HepG2 (cell line): ENCODE results near the gene XPR1. TPM values are rescaled to one million over a fixed set of nuclear protein-coding genes. Genes with fewer than 3 reads are reported as not detected.
A peak's percentile ranks its signal among the peaks of the same experiment; 100 is the strongest.

ENCODE experiments used
- ARID4A ChIP-seq: sonication (generic); formaldehyde crosslinking; IDR thresholded peaks from 2 replicates; pipeline ENCODE4 v1.5.0; 2020; ENCODE audit warnings: mild to moderate bottlenecking, missing genetic modification reagents, borderline replicate concordance
- ATF2 ChIP-seq: sonication (generic); formaldehyde crosslinking; IDR thresholded peaks from 2 replicates; pipeline ENCODE4 v1.4.0; 2020; ENCODE audit warnings: missing genetic modification reagents
- HNF4G ChIP-seq, 2 experiments: sonication (generic) in 1 of 2; formaldehyde crosslinking in 1 of 2; IDR thresholded peaks; 2 replicates each; pipeline versions ENCODE4 v1.4.0 to v1.6.1; 2011 to 2020; ENCODE audit warnings: borderline replicate concordance in 2 of 2, low read depth in 2 of 2, mild to moderate bottlenecking in 2 of 2, low read length in 1 of 2, missing genetic modification reagents in 1 of 2, moderate library complexity in 1 of 2
- IKZF5 ChIP-seq: IDR thresholded peaks from 2 replicates; pipeline ENCODE4 v1.6.1; 2018; ENCODE audit warnings: missing genetic modification reagents, mild to moderate bottlenecking, missing compliant biosample characterization
- KMT2B ChIP-seq: IDR thresholded peaks from 2 replicates; pipeline ENCODE4 v1.6.1; 2016; ENCODE audit warnings: missing genetic modification reagents, missing compliant biosample characterization
- MED1 ChIP-seq: sonication (generic); formaldehyde crosslinking; IDR thresholded peaks from 2 replicates; pipeline ENCODE4 v1.4.0; 2020; ENCODE audit warnings: missing genetic modification reagents
- NFRKB ChIP-seq: fragments of 450-650 bp; IDR thresholded peaks from 2 replicates; pipeline ENCODE4 v1.6.1; 2017
- NONO ChIP-seq, 2 experiments: fragments of 450-650 bp in 1 of 2; sonication (generic) in 1 of 2; formaldehyde crosslinking in 1 of 2; IDR thresholded peaks in 1 of 2; conservative IDR thresholded peaks in 1 of 2; 2 replicates each; pipeline versions ENCODE4 v1.6.1 to v1.8.0; 2017 to 2022; ENCODE audit warnings: mild to moderate bottlenecking in 1 of 2, missing genetic modification reagents in 1 of 2, moderate library complexity in 1 of 2
- RCOR2 ChIP-seq: IDR thresholded peaks from 2 replicates; pipeline ENCODE4 v1.6.1; 2016; ENCODE audit warnings: missing biosample characterization, missing genetic modification reagents
- SAP130 ChIP-seq: IDR thresholded peaks from 2 replicates; pipeline ENCODE4 v1.6.1; 2016; ENCODE audit warnings: low read depth
- SCMH1 ChIP-seq: sonication (generic); formaldehyde crosslinking; IDR thresholded peaks from 2 replicates; pipeline ENCODE4 v1.9.0; 2021; ENCODE audit warnings: missing genetic modification reagents, mild to moderate bottlenecking, borderline replicate concordance
- TGIF2 ChIP-seq: IDR thresholded peaks from 2 replicates; pipeline ENCODE4 v1.6.1; 2016; ENCODE audit warnings: control low read depth, missing compliant biosample characterization
- THRA ChIP-seq: sonication (generic); formaldehyde crosslinking; IDR thresholded peaks from 2 replicates; pipeline ENCODE4 v1.4.0; 2020; ENCODE audit warnings: missing genetic modification reagents, borderline replicate concordance
- ZFP62 ChIP-seq: sonication (generic); formaldehyde crosslinking; IDR thresholded peaks from 2 replicates; pipeline ENCODE4 v1.4.0; 2020; ENCODE audit warnings: missing genetic modification reagents
- ZNF296 ChIP-seq: sonication (generic); formaldehyde crosslinking; conservative IDR thresholded peaks from 2 replicates; pipeline ENCODE4 v1.5.0; 2020; ENCODE audit warnings: mild to moderate bottlenecking, missing genetic modification reagents
- ZNF562 ChIP-seq: sonication (generic); formaldehyde crosslinking; IDR thresholded peaks from 2 replicates; pipeline ENCODE4 v1.8.0; 2022; ENCODE audit warnings: missing genetic modification reagents, borderline replicate concordance
- ZNF615 ChIP-seq: sonication (generic); formaldehyde crosslinking; IDR thresholded peaks from 2 replicates; pipeline ENCODE4 v1.5.0; 2020; ENCODE audit warnings: mild to moderate bottlenecking, missing genetic modification reagents, borderline replicate concordance
- ZNF660 ChIP-seq: sonication (generic); formaldehyde crosslinking; IDR thresholded peaks from 2 replicates; pipeline ENCODE4 v1.5.1; 2020; ENCODE audit warnings: mild to moderate bottlenecking, low read depth, missing genetic modification reagents, borderline replicate concordance
- ZSCAN12 ChIP-seq: sonication (generic); formaldehyde crosslinking; IDR thresholded peaks from 2 replicates; pipeline ENCODE4 v1.9.0; 2021; ENCODE audit warnings: mild to moderate bottlenecking, missing genetic modification reagents
- ZSCAN5A ChIP-seq: sonication (generic); formaldehyde crosslinking; IDR thresholded peaks from 2 replicates; pipeline ENCODE4 v1.8.0; 2022; ENCODE audit warnings: mild to moderate bottlenecking, missing genetic modification reagents, borderline replicate concordance
- polyA plus RNA-seq, 8 experiments: library from polyadenylated mRNA; depleted of rRNA in 3 of 8; stranded (reverse) in 7 of 8; unstranded in 1 of 8; fragments of >200 nt; fragmentation: Illumina TruSeq in 4 of 8; extraction: Trizol in 4 of 8; gene quantifications; 2 replicates each; pipeline versions ENCODE4 v1.2.1 to v1.2.3, GENCODE V29; 2011 to 2016; ENCODE audit warnings: low read depth in 4 of 8, missing spikeins in 1 of 8, mixed read lengths in 1 of 8; ENCODE audit not compliant: insufficient read depth in 1 of 8
- total RNA-seq, 5 experiments: library from RNA; depleted of rRNA; stranded (reverse); fragments of >200 nt; fragmentation: Illumina TruSeq; extraction: Trizol; gene quantifications; 2 replicates each; pipeline ENCODE4 v1.2.3, GENCODE V29; 2016; ENCODE audit warnings: low read depth in 1 of 5

The XPR1 gene
- total and polyA plus RNA-seq, 2 of the 13 experiments (the other 11 are each of a cell fraction or from before 2014, with no cell fraction given) = 22.3 to 23.6 TPM

GRCh38 chr1:180631766-180632325 is at the start of gene XPR1 (continued):
- no peak for TF ChIP-seq ZNF296
- TF ChIP-seq RCOR2 (CRISPR knock-in tag) = no peak
- TF ChIP-seq ZSCAN5A (CRISPR knock-in tag) = 0 out of 2 replicates have a peak, but pooled peaks have one; percentile 59
- no peak for TF ChIP-seq ZNF615
- no peak for TF ChIP-seq NFRKB
- TF ChIP-seq ZNF562 (CRISPR knock-in tag) = no peak
- no peak; the same call in 1 of the 2 replicates for TF ChIP-seq MED1 (CRISPR knock-in tag)
- no peak for TF ChIP-seq TGIF2 (CRISPR knock-in tag)
- peak; percentile 62 for TF ChIP-seq SAP130
- no peak for TF ChIP-seq ZNF660 (CRISPR knock-in tag)
- peak; percentile 60; the same call in 1 of the 2 replicates for TF ChIP-seq IKZF5 (CRISPR knock-in tag)
- peak; percentile 16; the same call in 1 of the 2 replicates for TF ChIP-seq ATF2 (CRISPR knock-in tag)
- no peak for TF ChIP-seq ZSCAN12 (CRISPR knock-in tag)
- TF ChIP-seq KMT2B (CRISPR knock-in tag) = peak; percentile 85
- TF ChIP-seq SCMH1 (CRISPR knock-in tag) = no peak
- no peak for TF ChIP-seq THRA (CRISPR knock-in tag)
- TF ChIP-seq ZFP62 (CRISPR knock-in tag) = no peak
- TF ChIP-seq HNF4G (IDR thresholded peaks at IDR 0.05; ENCODE audit: borderline replicate concordance, low read depth, low read length) = no peak
- no peak for TF ChIP-seq HNF4G (CRISPR knock-in tag; IDR thresholded peaks at IDR 0.05; ENCODE audit: borderline replicate concordance, low read depth)
- TF ChIP-seq NONO (IDR thresholded peaks at IDR 0.05) = no peak
- peak; percentile 38; the same call in 1 of the 2 replicates for TF ChIP-seq NONO (CRISPR knock-in tag; conservative IDR thresholded peaks at IDR 0.05)
- TF ChIP-seq ARID4A (CRISPR knock-in tag) = peak; percentile 80; the same call in 1 of the 2 replicates
